Fibroblast of peridontal ligament (primary cell): Measurements from ENCODE around the gene IPO4.
"Not testable (repeated sequence)": the region's sequence is repeated elsewhere in the genome, so short reads cannot be mapped to it uniquely, and the experiment has no call there.

Source experiments
- DNase-seq: peaks from one replicate; pipeline ENCODE4 v3.0.0-alpha.2; 2010; ENCODE audit errors: extremely low read depth

IPO4 gene

GRCh38 chr14:24216876-24217275 lies 28.3 kb upstream of the IPO4 start:
- not testable (repeated sequence) for DNase-seq

- no peak for DNase-seq
Measured at GRCh38 chr14:24216345-24216699, 27.7 kb upstream of the IPO4 start.

GRCh38 chr14:24215495-24216344 lies 27.1 kb upstream of the IPO4 start, which contains the start of gene MDP1:
MDP1 (minus strand) TSS chr14:24216066; CDS start chr14:24215955, 111 bp downstream.
- DNase-seq: peak; percentile 82

- DNase-seq: no peak
Measured at GRCh38 chr14:24213866-24214662, 25.4 kb upstream of the IPO4 start.

GRCh38 chr14:24212924-24213865 lies 24.6 kb upstream of the IPO4 start, which contains the start of gene CHMP4A:
CHMP4A (minus strand) TSS chr14:24213488; CDS start chr14:24213439, 49 bp downstream.
- peak; percentile 97 for DNase-seq

GRCh38 chr14:24211311-24211710 lies 22.7 kb upstream of the IPO4 start:
- no peak for DNase-seq

GRCh38 chr14:24207625-24208024 lies 19.0 kb upstream of the IPO4 start:
- DNase-seq: no peak

GRCh38 chr14:24207104-24207551 lies 18.5 kb upstream of the IPO4 start:
- no peak for DNase-seq

GRCh38 chr14:24206260-24207103 lies 17.9 kb upstream of the IPO4 start:
- no peak for DNase-seq

GRCh38 chr14:24204163-24205146 lies 15.8 kb upstream of the IPO4 start:
- no peak for DNase-seq

- DNase-seq: not testable (repeated sequence)
Measured at GRCh38 chr14:24203249-24203886, 14.8 kb upstream of the IPO4 start.

- DNase-seq: not testable (repeated sequence)
Measured at GRCh38 chr14:24202538-24202937, 13.9 kb upstream of the IPO4 start.

- no peak for DNase-seq
Measured at GRCh38 chr14:24198814-24199524, 10.4 kb upstream of the IPO4 start.

GRCh38 chr14:24197056-24197450 lies 8.4 kb upstream of the IPO4 start:
- DNase-seq: no peak

GRCh38 chr14:24196071-24197055 lies 7.7 kb upstream of the IPO4 start:
- DNase-seq: peak; percentile 33

- DNase-seq: peak; percentile 79
Measured at GRCh38 chr14:24195186-24196070, 6.8 kb upstream of the IPO4 start, which contains the start of gene TM9SF1. TM9SF1 (minus strand) TSS chr14:24195441; CDS start chr14:24195019, 422 bp downstream.
